ENCODE results near the gene KXD1. TPM values are rescaled to one million over a fixed set of nuclear protein-coding genes. Genes with fewer than 3 reads are reported as not detected.
"Not testable (repeated sequence)": the region's sequence is repeated elsewhere in the genome, so short reads cannot be mapped to it uniquely, and the experiment has no call there.

Gene KXD1
- total and polyA plus RNA-seq, 2 donors (not counting 1 experiment from before 2014, with no cell fraction given) = 63.3 to 108 TPM

DNA sequence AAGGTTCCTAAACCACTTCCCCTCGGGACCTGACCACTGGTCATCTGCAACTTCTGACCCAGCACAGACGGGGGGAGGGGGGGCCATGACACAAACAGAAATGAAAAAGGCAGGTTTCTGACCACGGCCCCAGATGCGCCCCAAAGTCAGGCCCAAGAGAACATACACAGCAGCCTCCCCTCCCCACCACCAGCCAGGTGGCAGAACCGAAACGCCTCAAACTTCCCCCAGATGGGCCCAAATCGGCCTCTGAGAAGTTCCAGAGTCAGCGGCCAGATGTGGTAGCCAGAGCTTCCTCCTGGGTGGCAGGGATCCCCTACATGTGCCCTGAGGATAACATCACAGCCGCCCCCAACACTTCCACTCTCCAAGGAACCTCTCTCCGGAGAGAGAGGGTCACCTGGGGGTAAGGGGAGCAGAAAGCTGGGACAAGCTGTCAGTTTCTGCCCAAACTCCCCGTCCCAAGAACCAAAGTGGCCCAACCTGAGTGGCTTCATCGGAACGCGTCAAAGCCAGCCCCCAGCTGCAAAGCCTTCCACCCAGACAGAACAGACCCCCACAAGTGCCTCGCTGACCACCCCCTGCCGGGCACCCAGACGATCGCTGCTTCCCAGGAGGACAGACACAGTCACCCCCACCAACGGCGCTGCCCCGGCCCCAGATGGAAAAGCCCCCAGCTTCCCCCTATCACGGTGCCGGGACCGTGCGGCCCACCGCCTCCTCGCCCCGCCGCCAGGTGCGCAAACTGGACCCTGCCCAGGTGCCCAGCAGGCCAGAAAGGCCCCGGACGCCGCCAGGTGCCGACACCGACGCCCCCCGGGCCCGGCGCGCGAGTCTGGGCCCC lies 36.6 kb upstream of the KXD1 start:
- TF ChIP-seq, protein P1, sequence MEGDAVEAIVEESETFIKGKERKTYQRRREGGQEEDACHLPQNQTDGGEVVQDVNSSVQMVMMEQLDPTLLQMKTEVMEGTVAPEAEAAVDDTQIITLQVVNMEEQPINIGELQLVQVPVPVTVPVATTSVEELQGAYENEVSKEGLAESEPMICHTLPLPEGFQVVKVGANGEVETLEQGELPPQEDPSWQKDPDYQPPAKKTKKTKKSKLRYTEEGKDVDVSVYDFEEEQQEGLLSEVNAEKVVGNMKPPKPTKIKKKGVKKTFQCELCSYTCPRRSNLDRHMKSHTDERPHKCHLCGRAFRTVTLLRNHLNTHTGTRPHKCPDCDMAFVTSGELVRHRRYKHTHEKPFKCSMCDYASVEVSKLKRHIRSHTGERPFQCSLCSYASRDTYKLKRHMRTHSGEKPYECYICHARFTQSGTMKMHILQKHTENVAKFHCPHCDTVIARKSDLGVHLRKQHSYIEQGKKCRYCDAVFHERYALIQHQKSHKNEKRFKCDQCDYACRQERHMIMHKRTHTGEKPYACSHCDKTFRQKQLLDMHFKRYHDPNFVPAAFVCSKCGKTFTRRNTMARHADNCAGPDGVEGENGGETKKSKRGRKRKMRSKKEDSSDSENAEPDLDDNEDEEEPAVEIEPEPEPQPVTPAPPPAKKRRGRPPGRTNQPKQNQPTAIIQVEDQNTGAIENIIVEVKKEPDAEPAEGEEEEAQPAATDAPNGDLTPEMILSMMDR (conservative IDR thresholded peaks at IDR 0.05 in 1 of 2, IDR thresholded peaks at IDR 0.05 in 1 of 2; ENCODE audit: low read depth in 1 of 2, low read length in 2 of 2) = no peak
- TF ChIP-seq EZH2 (IDR thresholded peaks at IDR 0.05; ENCODE audit: low read length, missing control alignments) = no peak
- Histone ChIP-seq H3K27me3 (ENCODE audit: control insufficient read depth, insufficient read depth, low read length) (no peaks in the 10 kb centered on the region), H3K9ac (ENCODE audit: insufficient read depth, low read length) (peak overlapping the region; percentile 98), H3K79me2 (ENCODE audit: control insufficient read depth, insufficient read depth, low read length) (peaks cover 54% of the 10 kb centered on the region), H2AFZ (ENCODE audit: low read length) (no peak overlapping the region), H3K4me3 (replicated peaks in 1 of 4; ENCODE audit: control extremely low read depth in 1 of 4, insufficient read depth in 1 of 4, low read depth in 3 of 4, low read length in 4 of 4) (peak overlapping the region; percentile 92 to 99 (median 98)), H3K9me3 (ENCODE audit: control insufficient read depth, insufficient read depth, low read depth, low read length) (no peaks in the 10 kb centered on the region), H3K27ac (ENCODE audit: insufficient read depth, low read length) (peak overlapping the region; percentile 100), H3K4me1 (ENCODE audit: control insufficient read depth, extremely low read depth, insufficient read depth, low read length) (peaks cover 3% of the 10 kb centered on the region), H3K36me3 (ENCODE audit: control insufficient read depth, insufficient read depth, low read length) (no peaks in the 10 kb centered on the region), H4K20me1 (ENCODE audit: control insufficient read depth, extremely low read depth, insufficient read depth, low read length) (no peaks in the 10 kb centered on the region), H3K4me2 (ENCODE audit: extremely low read depth, insufficient read depth, low read length) (peak overlapping the region; percentile 99)
- DNase-seq (ENCODE audit: low read depth in 2 of 2) = no peak

DNA sequence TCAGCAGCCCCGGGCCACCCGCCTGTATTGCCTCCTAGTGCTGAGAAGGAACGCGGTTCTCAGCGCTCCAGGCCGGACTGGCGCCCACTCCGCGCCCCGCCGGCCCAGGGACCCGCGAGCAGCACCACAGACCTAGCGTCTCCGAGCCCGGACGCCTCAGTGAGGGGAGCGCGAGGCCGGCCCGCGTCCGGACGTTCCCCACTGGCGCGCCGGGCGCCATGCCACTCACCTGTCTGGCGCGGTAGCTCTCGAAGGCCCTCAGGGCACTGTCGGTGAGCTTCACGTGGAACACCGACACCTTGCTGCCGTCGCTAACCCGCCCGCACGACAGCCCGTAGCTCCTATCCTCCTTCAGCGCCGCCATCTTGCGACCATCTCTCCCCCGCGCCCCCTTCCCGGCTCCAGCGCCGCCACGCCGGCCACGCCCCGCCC lies 36.0 kb upstream of the KXD1 start, which contains the start of gene ELL:
Gene ELL (minus strand): TSS at position 379 of the 432 bp plus-strand sequence. CDS start 15 bp downstream, at position 364.
- Histone ChIP-seq H4K20me1 (ENCODE audit: control insufficient read depth, extremely low read depth, insufficient read depth, low read length) (no peaks in the 10 kb centered on the region), H3K27ac (ENCODE audit: insufficient read depth, low read length) (peak within 1 kb of the TSS; percentile 100), H3K27me3 (ENCODE audit: control insufficient read depth, insufficient read depth, low read length) (no peaks in the 10 kb centered on the region), H2AFZ (ENCODE audit: low read length) (peak within 1 kb of the TSS; percentile 52), H3K4me3 (replicated peaks in 1 of 4; ENCODE audit: control extremely low read depth in 1 of 4, insufficient read depth in 1 of 4, low read depth in 3 of 4, low read length in 4 of 4) (peak within 1 kb of the TSS; percentile 92 to 99 (median 98)), H3K79me2 (ENCODE audit: control insufficient read depth, insufficient read depth, low read length) (peaks cover 47% of the 10 kb centered on the region), H3K9me3 (ENCODE audit: control insufficient read depth, insufficient read depth, low read depth, low read length) (no peaks in the 10 kb centered on the region), H3K9ac (ENCODE audit: insufficient read depth, low read length) (peak within 1 kb of the TSS; percentile 98), H3K4me2 (ENCODE audit: extremely low read depth, insufficient read depth, low read length) (peak within 1 kb of the TSS; percentile 99), H3K4me1 (ENCODE audit: control insufficient read depth, extremely low read depth, insufficient read depth, low read length) (peaks cover 3% of the 10 kb centered on the region), H3K36me3 (ENCODE audit: control insufficient read depth, insufficient read depth, low read length) (no peaks in the 10 kb centered on the region)
- TF ChIP-seq EZH2 (IDR thresholded peaks at IDR 0.05; ENCODE audit: low read length, missing control alignments) = no peak
- TF ChIP-seq, protein P1 (conservative IDR thresholded peaks at IDR 0.05 in 1 of 2, IDR thresholded peaks at IDR 0.05 in 1 of 2; ENCODE audit: low read depth in 1 of 2, low read length in 2 of 2) = no peak
- no peak for DNase-seq (ENCODE audit: low read depth in 2 of 2)

DNA sequence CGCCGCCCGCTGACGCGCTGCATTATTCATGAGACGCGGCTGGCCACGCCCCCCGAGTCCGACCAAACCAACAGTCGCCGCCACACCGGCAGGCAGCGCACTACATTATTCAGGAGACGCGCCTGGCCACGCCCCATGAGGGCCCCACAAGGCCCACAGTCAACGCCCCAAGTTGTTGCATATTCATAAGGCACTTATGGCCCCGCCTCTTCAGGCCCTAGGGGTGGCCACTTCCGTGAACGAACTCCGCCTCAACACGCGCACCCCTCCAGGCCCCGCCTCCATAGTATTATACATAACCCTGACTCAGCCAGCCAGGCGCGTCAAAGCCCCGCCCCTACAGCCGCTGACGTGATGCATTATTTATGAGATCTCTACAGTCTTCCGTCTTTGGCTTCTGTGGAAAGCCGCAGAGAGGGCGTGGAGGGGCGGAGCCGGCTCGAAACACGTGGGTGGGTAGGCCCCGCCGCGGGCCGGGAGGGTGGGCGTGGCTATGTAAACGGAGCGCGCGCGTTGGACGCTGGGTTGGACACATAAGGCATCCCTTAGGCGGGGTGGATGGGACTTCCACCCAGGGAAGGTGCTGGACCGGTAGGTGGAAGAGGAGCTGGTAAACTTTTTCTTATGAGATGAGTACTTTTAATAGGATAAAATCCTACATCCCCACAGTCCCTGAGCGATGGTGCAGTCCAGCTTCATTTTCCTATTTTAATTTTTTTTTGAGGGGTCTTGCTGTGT lies 35.4 kb upstream of the KXD1 start:
- no peaks in the 10 kb centered on the region for H3K36me3 ChIP-seq (ENCODE audit: control insufficient read depth, insufficient read depth, low read length)
- peak overlapping the region; percentile 8 for H3K4me2 ChIP-seq (ENCODE audit: extremely low read depth, insufficient read depth, low read length)
- no peaks in the 10 kb centered on the region for H3K9me3 ChIP-seq (ENCODE audit: control insufficient read depth, insufficient read depth, low read depth, low read length)
- TF ChIP-seq EZH2 (IDR thresholded peaks at IDR 0.05; ENCODE audit: low read length, missing control alignments) = no peak
- TF ChIP-seq, protein P1 (conservative IDR thresholded peaks at IDR 0.05 in 1 of 2, IDR thresholded peaks at IDR 0.05 in 1 of 2; ENCODE audit: low read depth in 1 of 2, low read length in 2 of 2) = no peak
- peak; percentile 100 for DNase-seq (ENCODE audit: low read depth in 2 of 2)
- H3K27me3 ChIP-seq (ENCODE audit: control insufficient read depth, insufficient read depth, low read length) = no peaks in the 10 kb centered on the region
- H3K27ac ChIP-seq (ENCODE audit: insufficient read depth, low read length) = peak overlapping the region; percentile 100
- H3K79me2 ChIP-seq (ENCODE audit: control insufficient read depth, insufficient read depth, low read length) = peaks cover 42% of the 10 kb centered on the region
- peak overlapping the region in 2 of 4 experiments; percentile 17 to 99 for H3K4me3 ChIP-seq (replicated peaks in 1 of 4; ENCODE audit: control extremely low read depth in 1 of 4, insufficient read depth in 1 of 4, low read depth in 3 of 4, low read length in 4 of 4)
- no peaks in the 10 kb centered on the region for H4K20me1 ChIP-seq (ENCODE audit: control insufficient read depth, extremely low read depth, insufficient read depth, low read length)
- H3K9ac ChIP-seq (ENCODE audit: insufficient read depth, low read length) = peak overlapping the region; percentile 40
- peak overlapping the region; percentile 52 for H2AFZ ChIP-seq (ENCODE audit: low read length)
- peaks cover 3% of the 10 kb centered on the region for H3K4me1 ChIP-seq (ENCODE audit: control insufficient read depth, extremely low read depth, insufficient read depth, low read length)

DNA sequence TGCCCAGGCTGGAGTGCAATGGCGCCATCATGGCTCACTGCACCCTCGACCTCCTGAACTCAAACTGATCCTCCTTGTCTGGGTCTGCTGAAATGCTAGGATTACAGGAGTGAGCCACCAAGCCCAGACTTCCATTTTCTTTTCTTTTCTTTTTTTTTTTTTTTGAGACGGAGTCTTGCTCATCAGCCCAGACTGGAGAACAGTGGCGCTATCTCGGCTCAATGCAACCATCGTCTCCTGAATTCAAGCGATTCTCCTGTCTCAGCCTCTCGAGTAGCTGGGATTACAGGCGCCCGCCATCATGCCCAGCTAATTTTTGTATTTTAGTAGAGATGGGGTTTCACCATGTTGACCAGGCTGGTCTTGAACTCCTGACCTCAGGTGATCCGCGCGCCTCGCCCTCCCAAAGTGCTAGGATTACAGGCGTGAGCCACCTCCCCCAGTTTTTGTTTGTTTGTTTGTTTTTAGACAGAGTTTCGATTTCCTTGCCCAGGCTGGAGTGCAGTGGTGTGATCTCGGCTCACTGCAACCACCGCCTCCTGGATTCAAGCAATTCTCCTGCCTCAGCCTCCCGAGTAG lies 34.7 kb upstream of the KXD1 start:
- H3K9ac ChIP-seq (ENCODE audit: insufficient read depth, low read length); H3K9me3 ChIP-seq (ENCODE audit: control insufficient read depth, insufficient read depth, low read depth, low read length); H3K27me3 ChIP-seq (ENCODE audit: control insufficient read depth, insufficient read depth, low read length); H4K20me1 ChIP-seq (ENCODE audit: control insufficient read depth, extremely low read depth, insufficient read depth, low read length); H3K36me3 ChIP-seq (ENCODE audit: control insufficient read depth, insufficient read depth, low read length); H3K4me1 ChIP-seq (ENCODE audit: control insufficient read depth, extremely low read depth, insufficient read depth, low read length); DNase-seq (ENCODE audit: low read depth in 2 of 2): not testable (repeated sequence)
- Histone ChIP-seq H3K4me3 (replicated peaks in 1 of 4; ENCODE audit: control extremely low read depth in 1 of 4, insufficient read depth in 1 of 4, low read depth in 3 of 4, low read length in 4 of 4) (peak overlapping the region in 2 of 4 experiments; percentile 17 to 36), H3K4me2 (ENCODE audit: extremely low read depth, insufficient read depth, low read length) (peak overlapping the region; percentile 8), H3K27ac (ENCODE audit: insufficient read depth, low read length) (peak overlapping the region; percentile 71), H2AFZ (ENCODE audit: low read length) (peak overlapping the region; percentile 52), H3K79me2 (ENCODE audit: control insufficient read depth, insufficient read depth, low read length) (peaks cover 36% of the 10 kb centered on the region)
